Raji (cell line): ENCODE results near the gene RGS3.

Experiments used
- POLR2A ChIP-seq: IDR thresholded peaks from 2 replicates; pipeline ENCODE4 v1.6.1; 2011; ENCODE audit warnings: low read depth, low read length, control low read depth; ENCODE audit not compliant: insufficient read depth

RGS3 gene

GRCh38 chr9:113600871-113601614 is 137.5 kb downstream of the RGS3 start:
- TF ChIP-seq POLR2A: no peak

DNA sequence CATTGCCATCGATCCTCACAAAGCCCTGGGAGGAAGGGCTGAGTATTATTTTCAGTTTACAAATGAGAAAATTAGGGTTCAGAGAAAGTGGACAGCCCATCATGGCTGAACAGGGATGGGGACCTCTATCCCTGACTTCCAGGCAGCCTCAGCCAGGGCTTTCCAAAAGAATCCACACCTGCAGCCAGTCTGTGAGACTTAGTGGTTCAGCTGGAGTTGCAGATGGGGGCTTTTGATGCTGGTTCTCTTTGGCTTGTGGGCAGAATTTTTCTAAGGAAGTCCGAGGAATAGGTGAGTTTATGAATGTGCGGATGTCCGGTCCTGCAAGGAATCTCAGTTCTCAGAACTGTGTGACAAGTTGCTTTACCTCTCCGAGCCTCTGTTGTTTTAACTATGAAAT is 138.1 kb downstream of the RGS3 start:
- TF ChIP-seq POLR2A: no peak

- TF ChIP-seq POLR2A: peak; percentile 17; the same call in 1 of the 2 replicates
These were observed 138.9 kb downstream of the RGS3 start for GRCh38 chr9:113602126-113603047.

DNA sequence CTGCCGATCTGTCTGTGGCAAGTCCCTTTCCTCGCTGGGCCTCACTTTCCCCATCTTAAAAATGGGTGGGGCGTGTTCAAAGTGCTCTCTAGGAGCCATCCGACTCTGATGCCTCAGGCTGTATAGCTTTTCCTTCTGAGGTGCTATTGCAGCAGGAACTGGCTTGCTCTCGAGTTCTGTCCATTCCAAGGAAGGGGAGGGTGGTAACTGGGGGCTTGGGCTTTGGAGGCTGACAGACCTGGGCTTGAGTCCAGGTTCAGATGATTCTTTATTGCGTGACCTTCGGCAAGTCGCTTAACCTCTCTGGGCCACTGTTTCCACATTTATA is 139.5 kb downstream of the RGS3 start:
- no peak for TF ChIP-seq POLR2A

- no peak for TF ChIP-seq POLR2A
These were observed 140.2 kb downstream of the RGS3 start for GRCh38 chr9:113603773-113604172.

DNA sequence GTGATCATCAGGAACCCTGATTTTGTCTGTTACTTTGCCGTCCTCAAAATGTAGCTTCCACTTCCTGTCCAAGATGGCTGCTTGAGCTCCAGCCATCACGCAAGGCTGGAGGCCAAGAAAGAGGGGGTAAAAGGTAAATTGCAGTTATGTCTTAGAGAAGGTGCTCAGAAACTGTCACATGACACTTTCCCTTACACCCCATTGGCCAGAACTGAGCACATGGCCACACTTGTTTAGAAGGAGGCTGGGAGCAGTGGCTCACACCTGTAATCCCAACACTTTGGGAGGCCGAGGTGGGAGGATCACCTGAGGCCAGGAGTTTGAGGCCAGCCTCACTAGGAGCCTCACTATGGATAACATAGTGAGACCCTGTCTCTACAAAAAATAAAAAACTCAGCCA is 140.9 kb downstream of the RGS3 start:
- no peak for TF ChIP-seq POLR2A

DNA sequence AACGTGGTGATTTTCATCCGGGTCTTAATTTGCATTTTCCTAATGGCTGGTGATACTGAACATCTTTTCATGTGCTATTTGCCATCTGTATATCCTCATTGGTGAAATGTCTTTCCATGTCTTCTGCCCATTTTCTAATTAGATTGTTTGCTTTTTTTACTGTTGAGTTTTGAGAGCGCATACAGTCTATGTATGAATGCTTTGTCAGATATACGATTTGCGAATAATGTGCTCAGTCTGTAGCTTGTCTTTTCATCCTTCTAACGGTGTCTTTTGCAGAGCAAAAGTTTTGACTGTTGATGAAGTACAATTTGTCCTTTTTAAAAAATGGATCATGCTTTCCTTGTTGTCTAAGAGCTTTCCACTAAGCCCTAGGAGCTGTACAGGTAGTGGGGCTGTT is 143.0 kb downstream of the RGS3 start:
- TF ChIP-seq POLR2A: no peak

DNA sequence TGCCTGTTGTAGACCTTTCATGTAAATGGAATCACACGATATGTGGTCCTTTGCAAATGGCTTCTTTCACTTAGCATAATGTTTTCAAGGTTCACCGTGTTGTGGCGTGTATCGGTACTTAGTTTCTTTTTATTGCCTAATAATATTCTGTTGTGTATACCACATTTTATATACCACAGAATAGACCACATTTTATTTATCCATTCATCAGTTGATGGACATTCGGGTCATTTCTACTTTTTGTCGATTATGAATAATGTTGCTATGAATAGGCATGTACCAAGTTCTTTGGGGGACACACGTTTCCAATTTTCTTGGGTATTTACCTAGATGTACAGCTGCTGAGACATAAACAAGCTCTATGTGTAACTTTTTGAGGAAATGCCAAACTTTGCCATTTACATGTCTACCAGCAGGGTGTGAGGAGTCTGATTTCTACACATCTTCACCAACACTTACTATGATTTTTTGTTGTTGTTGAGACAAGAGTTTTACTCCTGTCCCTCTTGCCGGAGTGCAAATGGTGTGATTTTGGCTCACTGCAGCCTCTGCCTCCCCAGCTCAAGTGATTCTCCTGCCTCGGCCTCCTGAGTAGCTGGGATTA is 144.7 kb downstream of the RGS3 start:
- no peak for TF ChIP-seq POLR2A

DNA sequence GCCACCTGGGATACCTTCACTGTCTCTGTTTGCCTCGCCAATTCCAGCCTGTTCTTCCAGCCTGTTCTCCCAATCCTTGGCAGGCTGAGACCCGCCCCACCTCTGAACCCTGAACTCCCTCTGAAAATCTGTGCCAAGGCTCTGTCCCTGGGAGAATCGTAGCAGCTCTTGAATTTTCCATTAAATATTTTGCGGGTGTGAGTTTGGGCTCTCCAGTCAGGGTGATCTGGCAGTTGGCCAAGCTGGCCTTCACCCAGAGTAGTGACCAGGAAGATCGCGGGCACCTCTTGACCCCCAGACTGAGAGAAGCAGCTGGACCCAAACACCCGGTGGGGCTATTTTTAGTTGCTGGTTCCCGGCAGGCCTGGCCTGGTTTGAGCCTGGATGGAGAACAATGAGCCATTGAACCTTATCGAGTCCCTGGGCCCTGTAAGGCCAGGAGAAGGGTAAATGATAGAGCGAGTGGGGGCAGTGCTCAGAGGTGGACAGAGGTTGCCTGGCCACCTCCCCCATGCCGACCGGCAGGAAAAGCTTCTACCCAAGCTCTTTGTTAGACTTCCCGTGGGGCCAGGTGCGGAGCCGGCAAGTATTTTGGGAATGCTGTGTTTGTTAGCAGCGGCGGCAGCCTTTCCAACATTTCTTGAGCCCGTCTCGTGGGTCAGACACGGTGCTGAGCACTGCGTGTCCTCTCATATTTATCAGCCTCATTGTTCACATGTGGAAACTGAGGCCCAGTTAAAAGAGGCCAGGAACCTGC is 146.2 kb downstream of the RGS3 start:
- TF ChIP-seq POLR2A: no peak

- TF ChIP-seq POLR2A: no peak
These were observed 148.1 kb downstream of the RGS3 start for GRCh38 chr9:113611461-113612215.

DNA sequence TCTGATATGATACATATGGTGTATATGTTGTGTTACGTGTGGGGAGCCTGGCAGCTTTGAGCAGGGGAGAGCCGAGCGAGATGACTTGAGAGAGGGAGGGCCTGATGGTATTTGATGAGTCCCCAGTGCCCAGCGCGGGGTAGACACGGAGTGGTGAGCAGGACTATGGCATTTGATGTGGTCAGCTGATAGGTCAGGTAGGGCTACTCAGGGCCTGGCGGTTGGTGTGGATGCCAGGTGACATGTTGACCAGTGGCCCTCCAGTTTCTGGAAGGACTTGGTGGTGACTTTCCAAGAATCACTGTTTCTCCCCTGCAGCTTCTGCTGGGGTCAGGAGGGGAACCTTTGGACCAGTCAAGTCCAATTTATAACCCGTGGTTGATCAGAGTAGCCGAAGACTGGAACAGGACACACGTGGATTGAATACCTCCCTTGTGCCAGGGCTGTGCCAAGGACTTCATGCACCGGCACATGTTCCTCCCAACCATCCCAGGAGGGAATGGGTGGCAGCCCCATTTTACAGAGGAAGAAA is 148.8 kb downstream of the RGS3 start:
- no peak for TF ChIP-seq POLR2A

DNA sequence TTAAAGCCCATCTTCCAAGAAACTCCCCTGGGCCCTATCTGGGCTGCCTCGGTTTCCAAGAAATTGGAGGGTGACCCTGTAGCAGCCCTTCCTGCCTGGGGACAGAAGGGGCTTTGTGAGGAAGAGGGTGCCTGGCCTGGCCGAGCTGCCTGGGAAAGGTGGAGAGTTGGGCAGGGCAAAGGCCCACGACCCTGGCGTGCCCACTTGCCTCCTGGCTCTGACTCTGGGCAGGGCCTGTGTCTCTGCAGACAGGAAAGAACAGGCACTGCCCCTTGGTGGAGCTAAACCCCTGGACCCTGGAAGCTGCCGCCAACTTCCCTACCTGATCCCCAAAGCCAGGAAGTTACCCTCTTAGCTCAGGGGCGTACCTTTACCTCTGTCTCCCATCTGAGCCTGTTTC is 149.3 kb downstream of the RGS3 start:
- TF ChIP-seq POLR2A: no peak

DNA sequence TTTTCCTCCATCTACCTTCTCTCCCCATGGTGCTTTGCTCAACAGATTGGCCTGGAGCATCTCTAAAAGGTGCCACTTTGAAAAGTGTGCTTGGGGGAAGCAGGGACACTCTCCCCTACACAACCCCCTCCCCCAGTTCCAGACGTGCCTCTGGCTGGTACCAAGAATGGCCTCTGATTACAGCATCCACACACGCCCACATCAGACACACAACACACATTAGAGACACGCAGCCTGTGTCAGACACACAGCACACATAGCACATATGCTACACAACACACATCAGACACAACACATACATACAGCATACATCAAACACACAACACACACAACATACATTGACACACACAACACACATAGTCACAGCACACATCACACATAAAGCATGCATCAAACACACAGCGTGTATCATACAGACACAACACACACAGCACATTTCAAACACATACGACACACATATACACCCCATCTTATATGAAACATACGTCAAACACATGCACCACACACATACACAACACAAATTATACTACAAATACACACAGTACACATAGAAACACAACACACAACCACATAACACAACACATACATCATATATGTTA is 150.4 kb downstream of the RGS3 start:
- no peak for TF ChIP-seq POLR2A
